Measurements from ENCODE around the gene ROGDI.
A peak's percentile ranks its signal among the peaks of the same experiment; 100 is the strongest.

ROGDI gene

DNA sequence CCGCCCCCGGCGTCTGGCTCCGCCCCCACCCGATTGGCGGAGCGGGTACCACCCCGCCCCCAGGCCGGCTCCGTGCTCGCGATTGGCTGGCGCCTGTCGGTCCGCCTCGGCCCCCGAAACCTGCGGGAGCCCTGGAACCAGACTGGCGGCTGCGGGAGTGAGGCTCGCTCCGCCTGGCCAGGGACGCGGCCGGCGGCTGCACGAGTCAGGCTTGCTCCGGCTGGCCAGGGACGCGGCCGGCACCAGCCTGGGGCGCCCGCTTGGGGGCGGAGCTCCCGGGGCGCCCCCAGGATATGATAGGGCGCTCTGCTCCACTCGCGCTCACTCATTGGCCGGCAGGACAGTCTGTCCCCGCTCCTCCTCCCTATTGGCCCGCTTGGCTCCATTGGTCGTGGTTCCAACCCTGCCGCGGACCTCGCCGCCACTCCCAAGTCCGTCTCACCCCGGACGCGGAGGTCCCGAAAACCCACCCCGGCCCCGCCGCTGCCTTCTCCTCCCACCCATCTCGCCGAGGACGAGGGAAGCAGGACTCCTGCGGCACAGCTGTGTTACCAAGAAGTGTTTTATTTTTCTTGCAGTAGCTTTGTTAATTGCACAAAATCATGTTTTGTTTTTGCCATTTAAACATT lies 340 bp upstream of the ROGDI start:
- TF ChIP-seq, protein P1, sequence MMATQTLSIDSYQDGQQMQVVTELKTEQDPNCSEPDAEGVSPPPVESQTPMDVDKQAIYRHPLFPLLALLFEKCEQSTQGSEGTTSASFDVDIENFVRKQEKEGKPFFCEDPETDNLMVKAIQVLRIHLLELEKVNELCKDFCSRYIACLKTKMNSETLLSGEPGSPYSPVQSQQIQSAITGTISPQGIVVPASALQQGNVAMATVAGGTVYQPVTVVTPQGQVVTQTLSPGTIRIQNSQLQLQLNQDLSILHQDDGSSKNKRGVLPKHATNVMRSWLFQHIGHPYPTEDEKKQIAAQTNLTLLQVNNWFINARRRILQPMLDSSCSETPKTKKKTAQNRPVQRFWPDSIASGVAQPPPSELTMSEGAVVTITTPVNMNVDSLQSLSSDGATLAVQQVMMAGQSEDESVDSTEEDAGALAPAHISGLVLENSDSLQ (IDR thresholded peaks at IDR 0.05), result peak; percentile 99
- no peak for TF ChIP-seq ARNT (IDR thresholded peaks at IDR 0.05)
- ChIA-PET POLR2A (interaction anchor here (1.1 to 4.0 kb wide), 4 partner anchors 14 to 68 kb away, joined by 3 to 18 read pairs (median 12); partner anchors contain the start of genes ANKS3, DNAAF8, SEPTIN12 and ZNF500), CTCF (interaction anchor here (0.5 kb wide), 1 partner anchor 47 kb away, joined by 5 read pairs; no protein-coding TSS in a partner anchor)
- peak; percentile 97 for DNase-seq (ENCODE audit: extremely low spot score)

DNA sequence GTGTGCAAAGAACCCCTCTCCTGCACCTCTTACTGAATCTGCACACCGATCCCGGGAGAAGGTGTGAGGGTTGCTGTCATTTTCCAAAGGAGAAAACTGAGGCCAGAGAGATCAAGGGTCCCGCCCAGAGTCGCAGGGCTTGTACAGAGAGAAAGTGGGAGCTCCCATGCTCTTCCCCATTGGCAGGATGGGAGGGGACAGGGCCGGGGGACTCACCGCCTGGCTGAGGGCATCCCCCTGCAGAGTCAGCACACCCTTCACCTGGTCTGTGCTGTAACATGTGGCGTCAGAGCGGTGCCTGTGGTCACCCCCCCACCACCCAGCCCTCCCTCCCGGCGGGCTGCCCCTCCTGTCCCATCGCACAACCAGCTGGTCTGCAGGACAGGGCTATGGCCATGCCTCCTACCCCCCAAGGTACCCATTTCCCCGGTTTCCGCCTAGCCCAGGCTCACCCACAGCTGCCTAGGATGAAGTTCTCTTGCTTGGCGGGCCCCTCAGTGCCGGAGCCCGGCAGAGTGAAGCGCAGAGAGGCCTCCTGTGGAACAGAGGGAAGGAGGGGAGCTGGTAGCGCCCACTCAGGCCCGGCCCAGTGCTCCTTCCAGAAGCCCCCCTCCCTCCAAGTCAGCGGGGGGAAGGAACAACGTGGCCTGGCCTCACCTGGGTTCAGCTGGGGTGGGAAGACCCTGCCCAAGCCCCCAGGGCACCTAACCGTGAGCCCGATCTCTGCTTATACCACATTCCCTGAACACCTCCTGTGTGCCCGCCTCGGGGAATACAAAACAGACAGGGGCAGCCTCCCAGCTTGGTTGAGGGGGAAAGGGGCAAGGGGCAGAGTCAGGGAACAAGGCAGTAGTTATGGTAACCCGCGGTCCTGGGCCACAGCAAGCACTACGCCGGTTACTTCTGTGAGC lies 1.1 kb downstream of the ROGDI start:
- no peak for TF ChIP-seq LEF1 (IDR thresholded peaks at IDR 0.05; ENCODE audit: borderline replicate concordance)
- no peak for TF ChIP-seq FOXM1 (IDR thresholded peaks at IDR 0.05; ENCODE audit: borderline replicate concordance)
- no peak for TF ChIP-seq NFRKB (IDR thresholded peaks at IDR 0.05)
- no peak for TF ChIP-seq ELF4 (IDR thresholded peaks at IDR 0.05)
- TF ChIP-seq, protein P1 (IDR thresholded peaks at IDR 0.05), result no peak
- no peak for TF ChIP-seq FOXK2 (IDR thresholded peaks at IDR 0.05)
- TF ChIP-seq L3MBTL2 (conservative IDR thresholded peaks at IDR 0.05), result no peak
- TF ChIP-seq TARDBP (IDR thresholded peaks at IDR 0.05), result no peak
- no peak for TF ChIP-seq CTBP1 (IDR thresholded peaks at IDR 0.05; ENCODE audit: borderline replicate concordance)
- TF ChIP-seq ZNF384 (IDR thresholded peaks at IDR 0.05), result no peak
- TF ChIP-seq HDGF (IDR thresholded peaks at IDR 0.05; ENCODE audit: borderline replicate concordance), result no peak
- TF ChIP-seq BHLHE40 (IDR thresholded peaks at IDR 0.05; ENCODE audit: borderline replicate concordance), result no peak
- TF ChIP-seq SUZ12 (IDR thresholded peaks at IDR 0.05), result no peak
- no peak for TF ChIP-seq ARNT (IDR thresholded peaks at IDR 0.05)
- DNase-seq (ENCODE audit: extremely low spot score), result no peak
- ChIA-PET POLR2A (interaction anchor here (1.1 to 4.0 kb wide), 3 partner anchors 20 to 67 kb away, joined by 3 to 18 read pairs (median 18); partner anchors contain the start of genes ANKS3, DNAAF8 and ZNF500), CTCF (no interaction called here)

DNA sequence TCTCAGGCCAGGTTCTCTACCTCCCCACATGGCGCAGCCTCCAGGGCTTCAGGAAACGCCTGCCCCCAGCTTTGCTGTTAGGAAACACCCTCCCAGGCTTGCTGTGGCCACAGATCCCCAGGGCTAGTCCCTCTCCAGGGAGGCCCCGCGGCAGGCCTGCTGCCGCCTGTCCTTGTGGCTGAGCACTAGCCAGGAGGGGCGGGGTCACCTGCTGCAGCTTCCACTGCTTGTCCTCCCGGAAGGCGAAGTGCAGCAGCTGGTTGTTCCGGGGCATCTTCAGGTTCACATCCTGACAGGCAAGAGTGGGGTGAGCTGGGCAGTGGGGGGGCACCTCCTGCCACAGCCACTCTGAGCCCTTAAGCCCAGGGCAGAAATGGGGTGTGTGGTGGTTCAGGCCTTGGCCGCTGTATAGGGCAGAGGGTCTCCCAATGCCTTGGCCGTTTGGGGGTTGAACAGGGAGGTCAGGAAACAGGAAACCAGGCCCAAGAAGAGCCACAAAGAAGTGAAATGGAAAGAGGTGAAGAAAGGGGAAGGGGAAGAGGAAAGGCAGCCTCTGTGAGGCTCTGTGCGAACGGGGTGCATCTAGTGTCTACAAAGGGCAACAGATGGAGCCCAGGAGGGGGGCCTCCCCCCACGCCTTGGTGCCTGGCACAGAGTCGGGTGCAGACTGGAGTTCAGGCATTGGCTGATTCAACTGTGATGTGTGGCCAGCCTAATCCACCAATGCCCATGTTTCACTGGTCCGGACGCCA lies 2.0 kb downstream of the ROGDI start:
- POLR2A ChIA-PET, result no interaction called here
- DNase-seq (ENCODE audit: extremely low spot score), result no peak
- CTCF ChIA-PET, result no interaction called here
- TF ChIP-seq FOXM1 (IDR thresholded peaks at IDR 0.05; ENCODE audit: borderline replicate concordance), result no peak
- TF ChIP-seq LEF1 (IDR thresholded peaks at IDR 0.05; ENCODE audit: borderline replicate concordance), result no peak

DNA sequence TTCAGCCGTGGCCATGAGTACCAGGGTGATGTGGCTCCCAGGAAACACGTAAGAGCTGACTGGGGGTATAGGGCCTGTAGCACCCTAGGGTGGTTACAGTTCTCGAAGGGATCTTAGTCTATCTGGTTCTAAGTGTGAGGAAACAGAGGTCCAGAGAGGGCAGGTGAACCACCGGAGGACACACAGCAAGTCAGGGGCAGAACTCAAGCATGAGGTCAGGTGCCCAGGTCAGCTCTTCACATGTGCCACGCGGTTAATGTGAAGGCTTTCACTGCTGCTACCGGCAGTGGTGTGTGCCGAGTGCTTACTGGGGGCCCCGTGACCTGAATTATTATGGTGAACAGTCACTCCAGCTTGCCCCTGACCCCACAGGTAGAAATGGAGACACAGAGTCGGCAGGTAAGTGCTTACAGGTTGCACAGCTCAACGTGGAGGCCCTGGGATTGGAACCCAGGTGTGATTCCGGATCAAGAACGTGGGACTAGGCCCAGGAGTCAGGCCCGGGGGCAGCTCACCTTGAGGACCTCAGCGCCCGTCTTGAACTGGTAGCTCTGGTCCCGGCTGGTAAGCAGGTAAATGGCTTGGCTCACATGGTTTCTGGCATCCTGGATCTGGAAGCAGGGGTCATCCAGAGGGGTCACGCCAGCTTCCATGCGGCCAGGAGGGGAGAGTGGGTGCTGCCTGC lies 3.1 kb downstream of the ROGDI start:
- TF ChIP-seq, protein P1 (IDR thresholded peaks at IDR 0.05), result no peak
- TF ChIP-seq ELF4 (IDR thresholded peaks at IDR 0.05) (no peak), ARNT (IDR thresholded peaks at IDR 0.05) (no peak), SUZ12 (IDR thresholded peaks at IDR 0.05) (no peak), BHLHE40 (IDR thresholded peaks at IDR 0.05; ENCODE audit: borderline replicate concordance) (no peak), CTBP1 (IDR thresholded peaks at IDR 0.05; ENCODE audit: borderline replicate concordance) (no peak)
- ChIA-PET CTCF (no interaction called here), POLR2A (no interaction called here)
- no peak for DNase-seq (ENCODE audit: extremely low spot score)

DNA sequence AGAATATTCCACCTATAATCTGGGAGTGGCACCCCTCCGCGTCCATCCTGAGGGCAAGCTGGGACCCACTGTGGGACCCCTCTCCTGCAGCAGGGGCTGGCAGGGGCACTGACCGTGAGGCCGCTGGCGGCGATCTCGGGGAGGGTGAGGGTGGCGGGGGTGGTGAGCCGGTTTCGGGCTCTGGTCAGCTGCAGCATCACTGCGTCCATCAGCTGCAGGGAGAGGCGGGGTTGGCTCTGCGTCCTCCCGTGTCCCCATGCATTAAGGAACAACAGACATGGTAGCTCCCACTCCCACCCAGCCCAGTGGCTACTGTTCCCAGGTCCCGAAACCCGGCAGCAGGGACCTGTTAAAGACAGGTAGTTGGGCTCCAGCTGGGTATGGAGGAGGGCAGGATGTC lies 4.0 kb downstream of the ROGDI start:
- no peak for DNase-seq (ENCODE audit: extremely low spot score)
- POLR2A ChIA-PET, result no interaction called here
- no peak for TF ChIP-seq ELF4 (IDR thresholded peaks at IDR 0.05)
- TF ChIP-seq FOXA1 (IDR thresholded peaks at IDR 0.05), result no peak
- TF ChIP-seq SP1 (IDR thresholded peaks at IDR 0.05), result no peak
- TF ChIP-seq LEF1 (IDR thresholded peaks at IDR 0.05; ENCODE audit: borderline replicate concordance), result no peak
- no peak for TF ChIP-seq TARDBP (IDR thresholded peaks at IDR 0.05)
- TF ChIP-seq, protein P1 (IDR thresholded peaks at IDR 0.05), result no peak
- no peak for TF ChIP-seq ZNF384 (IDR thresholded peaks at IDR 0.05)
- TF ChIP-seq NFRKB (IDR thresholded peaks at IDR 0.05), result no peak
- CTCF ChIA-PET, result no interaction called here
